WTC11 (cell line): Measurements from ENCODE around the gene ANO1.

Experiments used
- ATF3 ChIP-seq: sonication (generic); formaldehyde crosslinking; conservative IDR thresholded peaks from 2 replicates; pipeline ENCODE4 v1.8.1; 2022; ENCODE audit warnings: mild to moderate bottlenecking, missing genetic modification reagents
- ATF6 ChIP-seq: sonication (generic); formaldehyde crosslinking; IDR thresholded peaks from 2 replicates; pipeline ENCODE4 v1.8.1; 2023; ENCODE audit warnings: mild to moderate bottlenecking, missing genetic modification reagents
- CREB1 ChIP-seq: sonication (generic); formaldehyde crosslinking; IDR thresholded peaks from 2 replicates; pipeline ENCODE4 v1.8.0; 2023; ENCODE audit warnings: mild to moderate bottlenecking, missing genetic modification reagents
- CTCF ChIP-seq: fragments of 200-600 bp; IDR thresholded peaks from 2 replicates; pipeline ENCODE4 v1.8.0; 2022; ENCODE audit warnings: antibody characterized with exemption
- MAX ChIP-seq: sonication (generic); formaldehyde crosslinking; IDR thresholded peaks from 2 replicates; pipeline ENCODE4 v1.8.0; 2022; ENCODE audit warnings: mild to moderate bottlenecking, missing genetic modification reagents
- NR1H2 ChIP-seq: sonication (generic); formaldehyde crosslinking; IDR thresholded peaks from 2 replicates; pipeline ENCODE4 v1.9.0; 2021; ENCODE audit warnings: mild to moderate bottlenecking, moderate library complexity, missing genetic modification reagents
- PRDM15 ChIP-seq: sonication (generic); formaldehyde crosslinking; IDR thresholded peaks from 2 replicates; pipeline ENCODE4 v1.8.0; 2022; ENCODE audit warnings: missing genetic modification reagents
- ZBTB43 ChIP-seq: sonication (generic); formaldehyde crosslinking; IDR thresholded peaks from 2 replicates; pipeline ENCODE4 v1.8.1; 2023; ENCODE audit warnings: mild to moderate bottlenecking, missing genetic modification reagents
- ZNF532 ChIP-seq: fragments of 250-450 bp; sonication (Bioruptor Pico); IDR thresholded peaks from 2 replicates; pipeline ENCODE4 v1.9.0; 2021; ENCODE audit warnings: mild to moderate bottlenecking, borderline replicate concordance
- ZSCAN18 ChIP-seq: fragments of 250-450 bp; sonication (Bioruptor Pico); IDR thresholded peaks from 2 replicates; pipeline ENCODE4 v2.1.2; 2022; ENCODE audit warnings: mild to moderate bottlenecking, moderate library complexity

- TF ChIP-seq CTCF (no peak), ATF3 (CRISPR knock-in tag) (no peak), CREB1 (CRISPR knock-in tag) (no peak), ZBTB43 (CRISPR knock-in tag) (no peak), MAX (no peak), ZSCAN18 (CRISPR knock-in tag) (no peak), ATF6 (CRISPR knock-in tag) (no peak), ZNF532 (CRISPR knock-in tag) (no peak), PRDM15 (CRISPR knock-in tag) (no peak), NR1H2 (CRISPR knock-in tag) (no peak)
Measured at GRCh38 chr11:70142221-70142875, 64.2 kb downstream of the ANO1 start.
